HepG2 (cell line): ENCODE results near the gene USP27X. TPM values are rescaled to one million over a fixed set of nuclear protein-coding genes. Genes with fewer than 3 reads are reported as not detected.

ENCODE experiments used
- ATAC-seq: fragments of 200-7000 bp; cut with Tn5 transposase; 3 replicates; pipeline ENCODE4 v1.9.1; 2020; ENCODE audit warnings: mild to moderate bottlenecking, moderate library complexity
- BruUV-seq: library from RNA; stranded (reverse); fragments of 400-500 nt; replicated peaks from 2 replicates; lab custom pipeline; 2021; lab: Mats Ljungman, UMichigan
- CTCF ChIA-PET: fragments of 300-600 bp; formaldehyde crosslinking; extraction: SDS; loops from one replicate; lab custom pipeline; 2021; ENCODE audit warnings: low total read pairs, inconsistent platforms, low intra/inter-chr PET ratio; lab: Yijun Ruan, JAX
- POLR2A ChIA-PET: fragments of 350-600 bp; sonication (Branson Sonifier 250); formaldehyde crosslinking; loops from one replicate; lab custom pipeline; 2020; ENCODE audit warnings: antibody characterized with exemption, inconsistent platforms; lab: Yijun Ruan, JAX
- DNase-seq: peaks from one replicate; pipeline ENCODE4 v3.0.0-alpha.2; 2015; ENCODE audit warnings: low spot score
- FAIRE-seq: peaks from 3 replicates; lab custom pipeline; 2011; peaks lifted over from hg19 to GRCh38; lab: Jason Lieb, UNC
- H2AFZ ChIP-seq: one replicate; pipeline ENCODE4 v1.6.1; 2011; ENCODE audit warnings: low read length, inconsistent platforms
- H3K27ac ChIP-seq: fragments of 300-600 bp; 3 replicates; pipeline ENCODE4 v1.8.0; 2011; ENCODE audit warnings: mixed run types, mild to moderate bottlenecking, mixed read lengths, low read length, inconsistent platforms; ENCODE audit not compliant: insufficient read depth; ENCODE audit errors: extremely low read length
- H3K27me3 ChIP-seq, 2 experiments: fragments of 200-600 bp in 1 of 2; 2 replicates in 1 of 2; 3 replicates in 1 of 2; pipeline versions ENCODE4 v1.6.0 to v1.8.0; 2011; ENCODE audit warnings: low read length in 2 of 2, mild to moderate bottlenecking in 2 of 2, moderate library complexity in 2 of 2, inconsistent platforms in 1 of 2; ENCODE audit not compliant: insufficient read depth in 2 of 2, control insufficient read depth in 1 of 2
- H3K36me3 ChIP-seq, 2 experiments: fragments of 200-600 bp in 1 of 2; replicated peaks in 1 of 2; 2 replicates in 1 of 2; 3 replicates in 1 of 2; pipeline versions ENCODE4 v1.5.1 to v1.8.0; 2011; ENCODE audit warnings: low read length in 2 of 2, inconsistent platforms in 1 of 2; ENCODE audit not compliant: insufficient read depth in 2 of 2, control insufficient read depth in 1 of 2
- H3K4me1 ChIP-seq: 2 replicates; pipeline ENCODE4 v1.5.1; 2012; ENCODE audit warnings: low read length, inconsistent platforms; ENCODE audit not compliant: insufficient read depth
- H3K4me2 ChIP-seq: 2 replicates; pipeline ENCODE4 v1.6.0; 2011; ENCODE audit warnings: low read depth, low read length, inconsistent platforms
- H3K4me3 ChIP-seq, 3 experiments: fragments of 200-600 bp in 1 of 3; sonication (generic), shearing (Covaris generic) in 1 of 3; replicated peaks in 1 of 3; 2 replicates each; pipeline ENCODE4 v1.5.1; 2011 to 2016; ENCODE audit warnings: low read length in 3 of 3, inconsistent platforms in 2 of 3, low read depth in 2 of 3, mild to moderate bottlenecking in 2 of 3, control low read depth in 1 of 3, mixed read lengths in 1 of 3; ENCODE audit not compliant: insufficient read depth in 1 of 3
- H3K79me2 ChIP-seq: one replicate; pipeline ENCODE4 v1.6.1; 2011; ENCODE audit warnings: low read length, inconsistent platforms; ENCODE audit not compliant: insufficient read depth
- H3K9ac ChIP-seq: 2 replicates; pipeline ENCODE4 v1.6.0; 2011; ENCODE audit warnings: mild to moderate bottlenecking, low read depth, low read length, inconsistent platforms; ENCODE audit not compliant: insufficient read depth
- H3K9me3 ChIP-seq: 2 replicates; pipeline ENCODE4 v1.5.1; 2012; ENCODE audit warnings: mild to moderate bottlenecking, low read length
- H4K20me1 ChIP-seq: 2 replicates; pipeline ENCODE4 v1.6.0; 2011; ENCODE audit warnings: inconsistent platforms, mild to moderate bottlenecking, low read length, moderate library complexity; ENCODE audit not compliant: insufficient read depth
- CBX5 ChIP-seq: sonication (generic); formaldehyde crosslinking; IDR thresholded peaks from 2 replicates; pipeline ENCODE4 v1.4.0; 2020; ENCODE audit warnings: missing genetic modification reagents, borderline replicate concordance
- EZH2 ChIP-seq: conservative IDR thresholded peaks from 2 replicates; pipeline ENCODE4 v1.6.1; 2012; ENCODE audit warnings: mild to moderate bottlenecking, low read depth, low read length, moderate library complexity
- FOSL2 ChIP-seq: sonication (generic); formaldehyde crosslinking; IDR thresholded peaks from 2 replicates; pipeline ENCODE4 v1.4.0; 2020; ENCODE audit warnings: missing genetic modification reagents
- FOXA3 ChIP-seq: IDR thresholded peaks from 2 replicates; pipeline ENCODE4 v1.6.1; 2016; ENCODE audit warnings: missing genetic modification reagents, missing compliant biosample characterization
- FOXJ3 ChIP-seq: sonication (generic); formaldehyde crosslinking; IDR thresholded peaks from 2 replicates; pipeline ENCODE4 v1.4.0; 2020; ENCODE audit warnings: missing genetic modification reagents, mild to moderate bottlenecking, borderline replicate concordance
- HES4 ChIP-seq: sonication (generic); formaldehyde crosslinking; IDR thresholded peaks from 2 replicates; pipeline ENCODE4 v1.9.0; 2021; ENCODE audit warnings: mild to moderate bottlenecking, missing genetic modification reagents, borderline replicate concordance
- KDM1A ChIP-seq: IDR thresholded peaks from 2 replicates; pipeline ENCODE4 v1.6.1; 2016; ENCODE audit warnings: missing compliant biosample characterization
- LCORL ChIP-seq, 2 experiments: fragments of 450-650 bp in 1 of 2; sonication (generic) in 1 of 2; formaldehyde crosslinking in 1 of 2; IDR thresholded peaks; 2 replicates each; pipeline versions ENCODE4 v1.5.0 to v1.6.1; 2017 to 2020; ENCODE audit warnings: antibody characterized with exemption in 1 of 2, missing genetic modification reagents in 1 of 2
- MAFG ChIP-seq: sonication (generic); formaldehyde crosslinking; IDR thresholded peaks from 2 replicates; pipeline ENCODE4 v1.5.1; 2020; ENCODE audit warnings: mild to moderate bottlenecking, missing genetic modification reagents
- MLX ChIP-seq: IDR thresholded peaks from 2 replicates; pipeline ENCODE4 v1.6.1; 2016
- MTERF4 ChIP-seq: sonication (generic); formaldehyde crosslinking; IDR thresholded peaks from 2 replicates; pipeline ENCODE4 v1.8.0; 2023; ENCODE audit warnings: mild to moderate bottlenecking, missing genetic modification reagents
- NR2F1 ChIP-seq, 2 experiments: fragments of 450-650 bp in 1 of 2; formaldehyde crosslinking in 1 of 2; IDR thresholded peaks; 2 replicates each; pipeline versions ENCODE4 v1.5.0 to v1.6.1; 2016 to 2020; ENCODE audit warnings: mild to moderate bottlenecking in 1 of 2, missing compliant biosample characterization in 1 of 2, missing genetic modification reagents in 1 of 2, moderate library complexity in 1 of 2
- POLR2AphosphoS5 ChIP-seq: IDR thresholded peaks from 2 replicates; pipeline ENCODE4 v1.6.1; 2012; ENCODE audit warnings: low read depth, low read length
- RFXANK ChIP-seq: IDR thresholded peaks from 2 replicates; pipeline ENCODE4 v1.6.1; 2016
- SIN3B ChIP-seq: fragments of 150-350 bp; IDR thresholded peaks from 2 replicates; pipeline ENCODE4 v1.6.1; 2014; ENCODE audit warnings: low read length
- SIX1 ChIP-seq: sonication (generic); formaldehyde crosslinking; IDR thresholded peaks from 2 replicates; pipeline ENCODE4 v1.4.0; 2020; ENCODE audit warnings: missing genetic modification reagents, borderline replicate concordance
- SMAD9 ChIP-seq: sonication (generic); formaldehyde crosslinking; IDR thresholded peaks from 2 replicates; pipeline ENCODE4 v1.5.1; 2020; ENCODE audit warnings: mild to moderate bottlenecking, missing genetic modification reagents
- SRSF9 ChIP-seq: fragments of 200-400 bp; formaldehyde crosslinking; IDR thresholded peaks from 2 replicates; pipeline ENCODE4 v1.6.1; 2018; ENCODE audit warnings: borderline replicate concordance, mild to moderate bottlenecking, low read depth, low read length; ENCODE audit not compliant: insufficient read depth, poor library complexity, severe bottlenecking
- STAT5B ChIP-seq: sonication (generic); formaldehyde crosslinking; IDR thresholded peaks from 2 replicates; pipeline ENCODE4 v1.4.0; 2020; ENCODE audit warnings: missing genetic modification reagents
- ZNF282 ChIP-seq: fragments of 450-650 bp; IDR thresholded peaks from 2 replicates; pipeline ENCODE4 v1.6.1; 2018; ENCODE audit not compliant: partially characterized antibody
- ZNF331 ChIP-seq: sonication (generic); formaldehyde crosslinking; IDR thresholded peaks from 2 replicates; pipeline ENCODE4 v1.4.0; 2020; ENCODE audit warnings: missing genetic modification reagents
- ZNF362 ChIP-seq: sonication (generic); formaldehyde crosslinking; IDR thresholded peaks from 2 replicates; pipeline ENCODE4 v1.4.0; 2020; ENCODE audit warnings: missing genetic modification reagents, mild to moderate bottlenecking, borderline replicate concordance
- ZNF775 ChIP-seq: sonication (generic); formaldehyde crosslinking; IDR thresholded peaks from 2 replicates; pipeline ENCODE4 v1.4.0; 2020; ENCODE audit warnings: missing genetic modification reagents, mild to moderate bottlenecking, moderate library complexity, borderline replicate concordance
- ZNF788 ChIP-seq: sonication (generic); formaldehyde crosslinking; IDR thresholded peaks from 2 replicates; pipeline ENCODE4 v1.5.0; 2020; ENCODE audit warnings: mild to moderate bottlenecking, missing genetic modification reagents, borderline replicate concordance
- in situ Hi-C: cut with HindIII; loops from 2 replicates; pipeline ENCODE4 v1.10.0; 2017; ENCODE audit warnings: low pct_unique_long_range_greater_than_20kb; ENCODE audit not compliant: extremely low pct_ligation_motif_present
- intact Hi-C: fragments of 100-400 bp; cut with micrococcal nuclease; formaldehyde crosslinking; loops from one replicate; pipeline ENCODE4 v1.10.0; 2022; ENCODE audit not compliant: unreplicated experiment
- polyA plus RNA-seq, 8 experiments: library from polyadenylated mRNA; depleted of rRNA in 3 of 8; stranded (reverse) in 7 of 8; unstranded in 1 of 8; fragments of >200 nt; fragmentation: Illumina TruSeq in 4 of 8; extraction: Trizol in 4 of 8; gene quantifications; 2 replicates each; pipeline versions ENCODE4 v1.2.1 to v1.2.3, GENCODE V29; 2011 to 2016; ENCODE audit warnings: low read depth in 4 of 8, missing spikeins in 1 of 8, mixed read lengths in 1 of 8; ENCODE audit not compliant: insufficient read depth in 1 of 8
- total RNA-seq, 5 experiments: library from RNA; depleted of rRNA; stranded (reverse); fragments of >200 nt; fragmentation: Illumina TruSeq; extraction: Trizol; gene quantifications; 2 replicates each; pipeline ENCODE4 v1.2.3, GENCODE V29; 2016; ENCODE audit warnings: low read depth in 1 of 5

USP27X gene
- total and polyA plus RNA-seq, 2 of the 13 experiments (the other 11 are each of a cell fraction or from before 2014, with no cell fraction given), result 7.2 to 9.7 TPM

GRCh38 chrX:49842621-49843020, 36.7 kb upstream of the USP27X start:
- DNase-seq (peak; percentile 88), ATAC-seq (peak; percentile 85), FAIRE-seq (peak; percentile 82)
- peak overlapping the region; percentile 93 for H3K27ac ChIP-seq
- ChIA-PET CTCF (interaction anchor here (1.8 kb wide), 1 partner anchor 34 kb away, joined by 6 read pairs; no protein-coding TSS in a partner anchor), POLR2A (interaction anchor here (0.6 to 4.6 kb wide), 8 partner anchors 13 to 591 kb away, joined by 3 to 91 read pairs (median 4); partner anchors contain the start of genes CLCN5 and USP27X)
- no peaks in the 10 kb centered on the region for H3K9me3 ChIP-seq
- BruUV-seq, result no TSS peak
- no peaks in the 10 kb centered on the region for H3K36me3 ChIP-seq
- intact Hi-C loops (no loop called here), in situ Hi-C loops (loop anchor here (5.0 kb wide), 2 partner anchors 35 to 70 kb away; partner anchors contain the start of gene USP27X)
- H3K27me3 ChIP-seq, result no peaks in the 10 kb centered on the region
- H3K9ac ChIP-seq, result peak overlapping the region; percentile 61
- H3K4me1 ChIP-seq, result peaks cover 54% of the 10 kb centered on the region
- H3K4me2 ChIP-seq, result peak overlapping the region; percentile 69
- H4K20me1 ChIP-seq, result no peaks in the 10 kb centered on the region
- H2AFZ ChIP-seq, result no peak overlapping the region
- no peaks in the 10 kb centered on the region for H3K79me2 ChIP-seq
- peak overlapping the region in 1 of 3 experiments; percentile 26; a peak in 1 of 6 replicates for H3K4me3 ChIP-seq
- TF ChIP-seq ZNF331 (CRISPR knock-in tag), result peak; percentile 32; the same call in 1 of the 2 replicates
- no peak for TF ChIP-seq RFXANK (CRISPR knock-in tag)
- peak; percentile 24; the same call in 1 of the 2 replicates for TF ChIP-seq FOXJ3 (CRISPR knock-in tag)
- TF ChIP-seq MAFG (CRISPR knock-in tag), result no peak
- TF ChIP-seq POLR2AphosphoS5, result 0 out of 2 replicates have a peak, but pooled peaks have one; percentile 22
- no peak for TF ChIP-seq MTERF4
- TF ChIP-seq FOSL2 (CRISPR knock-in tag), result peak; percentile 37; the same call in 1 of the 2 replicates
- peak; percentile 26; the same call in 1 of the 2 replicates for TF ChIP-seq SIX1 (CRISPR knock-in tag)
- no peak for TF ChIP-seq LCORL (IDR thresholded peaks at IDR 0.05)
- TF ChIP-seq LCORL (CRISPR knock-in tag; IDR thresholded peaks at IDR 0.05), result peak; percentile 71; the same call in 1 of the 2 replicates
- no peak for TF ChIP-seq SRSF9
- no peak for TF ChIP-seq CBX5 (CRISPR knock-in tag)
- TF ChIP-seq ZNF282, result no peak
- no peak for TF ChIP-seq KDM1A
- TF ChIP-seq FOXA3 (CRISPR knock-in tag), result peak; percentile 49; the same call in 1 of the 2 replicates
- TF ChIP-seq STAT5B (CRISPR knock-in tag), result no peak
- TF ChIP-seq EZH2, result no peak
- no peak for TF ChIP-seq SIN3B
- no peak for TF ChIP-seq HES4
- no peak for TF ChIP-seq ZNF775 (CRISPR knock-in tag)
- TF ChIP-seq ZNF362, result peak; percentile 89
- TF ChIP-seq ZNF788 (CRISPR knock-in tag), result no peak
- no peak for TF ChIP-seq SMAD9 (CRISPR knock-in tag)
- 0 out of 4 replicates have a peak, but pooled peaks of 1 of the 2 experiments have one; percentile 20 for TF ChIP-seq NR2F1 (CRISPR knock-in tag; IDR thresholded peaks at IDR 0.05)
- TF ChIP-seq MLX (CRISPR knock-in tag), result 0 out of 2 replicates have a peak, but pooled peaks have one; percentile 15
